Loucy (cell line): ENCODE measurements around the gene CRABP2.

Experiments used
- EZH2phosphoT487 ChIP-seq: fragments of 200-600 bp; IDR thresholded peaks from 2 replicates; pipeline ENCODE4 v1.6.1; 2018; ENCODE audit warnings: antibody characterized with exemption, mild to moderate bottlenecking, moderate library complexity, borderline replicate concordance
- TF ChIP-seq, protein P1 (sequence below): fragments of 200-600 bp; sonication (generic); conservative IDR thresholded peaks from 2 replicates; pipeline ENCODE4 v1.5.1; 2014; ENCODE audit warnings: mild to moderate bottlenecking, antibody characterized with exemption, low read length

DNA sequence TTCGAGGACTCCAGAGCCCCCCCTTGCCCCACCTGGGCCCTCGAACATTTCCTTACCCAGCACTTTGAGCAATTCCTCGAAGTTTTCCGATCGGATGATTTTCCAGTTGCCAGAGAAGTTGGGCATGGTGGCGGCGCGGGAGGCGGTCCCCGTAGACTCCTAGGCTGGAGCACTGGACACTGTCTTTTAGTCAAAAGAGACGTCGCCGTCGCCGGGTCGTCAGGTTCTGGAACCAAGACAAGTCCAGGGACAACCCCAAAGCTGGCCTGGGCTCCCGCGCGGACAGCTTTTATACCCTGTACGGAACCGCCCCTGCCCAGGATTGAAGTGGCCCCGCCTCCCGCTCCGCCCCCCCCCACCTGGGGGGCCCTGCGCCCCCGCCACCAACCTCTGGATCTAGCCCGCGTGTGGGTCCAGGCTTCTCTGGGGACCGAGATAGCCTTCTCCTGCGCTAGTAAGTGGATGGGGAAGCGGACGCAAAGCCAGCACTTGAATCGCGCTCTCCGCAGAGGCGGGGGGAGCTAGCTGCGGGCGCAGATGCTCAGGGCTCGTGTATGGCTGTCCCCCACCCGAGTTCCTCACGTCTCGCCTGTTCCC, at the start of gene CRABP2:
- TF ChIP-seq, protein P1, sequence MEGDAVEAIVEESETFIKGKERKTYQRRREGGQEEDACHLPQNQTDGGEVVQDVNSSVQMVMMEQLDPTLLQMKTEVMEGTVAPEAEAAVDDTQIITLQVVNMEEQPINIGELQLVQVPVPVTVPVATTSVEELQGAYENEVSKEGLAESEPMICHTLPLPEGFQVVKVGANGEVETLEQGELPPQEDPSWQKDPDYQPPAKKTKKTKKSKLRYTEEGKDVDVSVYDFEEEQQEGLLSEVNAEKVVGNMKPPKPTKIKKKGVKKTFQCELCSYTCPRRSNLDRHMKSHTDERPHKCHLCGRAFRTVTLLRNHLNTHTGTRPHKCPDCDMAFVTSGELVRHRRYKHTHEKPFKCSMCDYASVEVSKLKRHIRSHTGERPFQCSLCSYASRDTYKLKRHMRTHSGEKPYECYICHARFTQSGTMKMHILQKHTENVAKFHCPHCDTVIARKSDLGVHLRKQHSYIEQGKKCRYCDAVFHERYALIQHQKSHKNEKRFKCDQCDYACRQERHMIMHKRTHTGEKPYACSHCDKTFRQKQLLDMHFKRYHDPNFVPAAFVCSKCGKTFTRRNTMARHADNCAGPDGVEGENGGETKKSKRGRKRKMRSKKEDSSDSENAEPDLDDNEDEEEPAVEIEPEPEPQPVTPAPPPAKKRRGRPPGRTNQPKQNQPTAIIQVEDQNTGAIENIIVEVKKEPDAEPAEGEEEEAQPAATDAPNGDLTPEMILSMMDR, result no peak
- no peak for TF ChIP-seq EZH2phosphoT487
